ENCODE measurements around the gene ARHGEF19. TPM values are rescaled to one million over a fixed set of nuclear protein-coding genes. Genes with fewer than 3 reads are reported as not detected.
"Not testable (repeated sequence)": the region's sequence is repeated elsewhere in the genome, so short reads cannot be mapped to it uniquely, and the experiment has no call there.

ARHGEF19 gene
- total and polyA plus RNA-seq, 3 donors from 2014 or later, result 6.0 to 10.1 (median 8.5) TPM

- WGBS, 2 donors, result 68 to 86% methylated on average over 5 to 7 of the region's 7 CpGs
- intact Hi-C loops (cut with DNase I; ENCODE audit: low total_unique reads), result no loop called here
- no peak for TF ChIP-seq POLR2A (IDR thresholded peaks at IDR 0.05)
- TF ChIP-seq CTCF (IDR thresholded peaks at IDR 0.05), result no peak
- H3K4me1 ChIP-seq, result peaks cover 8% of the 10 kb centered on the region
- no peak overlapping the region for H3K27ac ChIP-seq
- no peak overlapping the region for H3K4me3 ChIP-seq
- H3K9me3 ChIP-seq, result no peaks in the 10 kb centered on the region
- no peak for DNase-seq
- H3K36me3 ChIP-seq (ENCODE audit: low read depth, missing control alignments), result no peaks in the 10 kb centered on the region
- no peaks in the 10 kb centered on the region for H3K27me3 ChIP-seq
Observed at GRCh38 chr1:16226129-16226489, 13.7 kb upstream of the ARHGEF19 start.

DNA sequence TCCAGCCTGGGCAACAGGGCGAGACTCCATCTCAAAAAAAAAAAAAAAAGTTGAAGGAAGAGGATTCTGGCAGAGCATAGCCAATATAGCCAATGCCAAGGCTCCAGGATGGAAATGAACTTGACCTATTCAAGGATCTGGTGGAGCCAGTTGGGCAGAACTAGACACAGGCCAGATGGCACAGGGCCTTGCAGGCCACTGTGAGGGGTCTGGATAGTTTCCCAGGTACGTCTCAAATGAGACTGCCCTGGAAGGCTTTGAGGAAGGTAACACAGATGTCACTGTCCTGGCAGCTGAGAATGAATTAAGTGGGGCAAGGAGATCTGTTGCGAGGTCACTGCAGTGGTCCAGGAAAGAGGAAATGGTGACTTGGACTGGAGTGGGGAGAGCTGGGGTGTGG is 12.0 kb upstream of the ARHGEF19 start:
- intact Hi-C loops (cut with DNase I; ENCODE audit: low total_unique reads), result no loop called here

DNA sequence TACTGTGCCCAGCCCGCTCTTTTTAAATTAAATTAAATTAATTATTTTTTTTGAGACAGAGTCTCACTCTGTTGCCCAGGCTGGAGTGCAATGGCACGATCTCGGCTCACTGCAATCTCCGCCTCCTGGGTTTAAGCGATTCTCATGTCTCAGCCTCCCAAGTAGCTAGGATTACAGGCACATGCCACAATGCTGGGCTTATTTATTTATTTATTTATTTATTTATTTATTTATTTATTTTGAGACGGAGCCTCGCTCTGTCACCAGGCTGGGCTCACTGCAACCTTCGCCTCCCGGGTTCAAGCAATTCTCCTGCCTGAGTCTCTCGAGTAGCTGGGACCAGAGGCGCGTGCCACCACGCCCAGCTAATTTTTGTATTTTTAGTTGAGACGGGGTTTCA is 10.3 kb upstream of the ARHGEF19 start:
- H3K4me3 ChIP-seq; H3K27ac ChIP-seq; H3K9me3 ChIP-seq; intact Hi-C loops (cut with DNase I; ENCODE audit: low total_unique reads); DNase-seq; H3K36me3 ChIP-seq (ENCODE audit: low read depth, missing control alignments); H3K27me3 ChIP-seq; H3K4me1 ChIP-seq: not testable (repeated sequence)
- 93 to 95% methylated on average over 14 of the region's 14 CpGs for WGBS, 2 donors

More for the DNA sequence above, 12.0 kb upstream of the ARHGEF19 start:
- Histone ChIP-seq H3K4me1 (peaks cover 8% of the 10 kb centered on the region), H3K4me3 (no peak overlapping the region), H3K27ac (no peak overlapping the region), H3K27me3 (no peaks in the 10 kb centered on the region), H3K9me3 (no peaks in the 10 kb centered on the region), H3K36me3 (ENCODE audit: low read depth, missing control alignments) (no peaks in the 10 kb centered on the region)
- WGBS, 2 donors, result 90 to 92% methylated on average over 3 of the region's 3 CpGs
- DNase-seq, result no peak
- no peak for TF ChIP-seq CTCF (IDR thresholded peaks at IDR 0.05)
- no peak for TF ChIP-seq POLR2A (IDR thresholded peaks at IDR 0.05)

DNA sequence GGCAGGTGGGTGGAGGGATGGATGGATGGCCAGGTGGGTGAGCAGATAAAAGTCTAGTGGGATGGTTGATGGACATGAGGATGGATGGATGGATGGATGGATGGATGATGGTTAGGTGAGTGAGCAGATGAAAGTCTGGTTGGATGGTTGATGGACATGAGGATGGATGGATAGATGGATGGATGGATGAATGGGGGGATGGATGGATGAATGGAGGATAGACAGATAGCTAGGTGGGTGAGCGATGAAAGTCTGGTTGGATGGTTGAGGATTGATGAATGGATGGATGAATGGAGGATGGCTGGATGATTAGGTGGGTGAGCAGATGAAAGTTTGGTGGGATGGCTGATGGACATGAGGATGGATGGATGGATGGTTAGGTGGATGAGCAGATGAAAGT is 9.0 kb upstream of the ARHGEF19 start:
- Histone ChIP-seq H3K4me1 (peaks cover 8% of the 10 kb centered on the region), H3K27me3 (no peaks in the 10 kb centered on the region), H3K9me3 (no peaks in the 10 kb centered on the region), H3K27ac (no peak overlapping the region), H3K4me3 (no peak overlapping the region), H3K36me3 (ENCODE audit: low read depth, missing control alignments) (no peaks in the 10 kb centered on the region)
- 97% methylated on average over 1 of the region's 1 CpG for WGBS, 2 donors
- no peak for TF ChIP-seq POLR2A (IDR thresholded peaks at IDR 0.05)
- TF ChIP-seq CTCF (IDR thresholded peaks at IDR 0.05), result no peak
- DNase-seq, result no peak
- intact Hi-C loops (cut with DNase I; ENCODE audit: low total_unique reads), result no loop called here

- WGBS, 2 donors, result 85 to 90% methylated on average over 4 of the region's 4 CpGs
- intact Hi-C loops (cut with DNase I; ENCODE audit: low total_unique reads), result no loop called here
- DNase-seq, result no peak
- TF ChIP-seq POLR2A (IDR thresholded peaks at IDR 0.05) (no peak), CTCF (IDR thresholded peaks at IDR 0.05) (no peak)
- Histone ChIP-seq H3K4me3 (no peak overlapping the region), H3K9me3 (no peaks in the 10 kb centered on the region), H3K27ac (no peak overlapping the region), H3K36me3 (ENCODE audit: low read depth, missing control alignments) (no peaks in the 10 kb centered on the region), H3K27me3 (no peaks in the 10 kb centered on the region), H3K4me1 (peaks cover 5% of the 10 kb centered on the region)
Observed at GRCh38 chr1:16219968-16220500, 7.6 kb upstream of the ARHGEF19 start.

All from testis (tissue), 3 donors.